CD8-positive, alpha-beta memory T cell (primary cell): ENCODE data around the gene KIF11. TPM values are rescaled to one million over a fixed set of nuclear protein-coding genes. Genes with fewer than 3 reads are reported as not detected.

Experiments
- CTCF ChIA-PET: fragments of 350-600 bp; sonication (Branson Sonifier 250); formaldehyde crosslinking; loops from one replicate; lab custom pipeline; 2021; ENCODE audit warnings: antibody characterized with exemption; lab: Charles Lee
- POLR2A ChIA-PET: fragments of 350-600 bp; sonication (Branson Sonifier 250); formaldehyde crosslinking; loops from one replicate; lab custom pipeline; 2021; ENCODE audit warnings: antibody characterized with exemption; lab: Charles Lee
- DNase-seq, 5 donors: peaks; one replicate each; pipeline versions ENCODE4 v3.0.0 to v3.0.0-alpha.2; 2020 to 2022; ENCODE audit warnings: mixed read lengths in 1 of 5
- H3K27ac ChIP-seq: one replicate; pipeline ENCODE4 v1.7.0; 2013; ENCODE audit warnings: low read depth, mild to moderate bottlenecking, low read length, moderate library complexity
- H3K27me3 ChIP-seq: 2 replicates; pipeline ENCODE4 v1.7.0; 2013; ENCODE audit warnings: low read length, mild to moderate bottlenecking; ENCODE audit not compliant: insufficient read depth, poor library complexity, severe bottlenecking
- H3K36me3 ChIP-seq: 2 replicates; pipeline ENCODE4 v1.7.0; 2013; ENCODE audit warnings: mild to moderate bottlenecking, low read length, moderate library complexity; ENCODE audit not compliant: insufficient read depth
- H3K4me1 ChIP-seq: 2 replicates; pipeline ENCODE4 v1.7.0; 2013; ENCODE audit warnings: mild to moderate bottlenecking, low read length, moderate library complexity; ENCODE audit not compliant: insufficient read depth
- H3K4me3 ChIP-seq: 2 replicates; pipeline ENCODE4 v1.7.0; 2013; ENCODE audit warnings: mild to moderate bottlenecking, low read length
- H3K9me3 ChIP-seq: 2 replicates; pipeline ENCODE4 v1.7.0; 2013; ENCODE audit warnings: mild to moderate bottlenecking, low read length
- H3K27ac Mint-ChIP-seq, 8 donors: one replicate each; pipeline ENCODE4 v1.8.0; 2020 to 2021; ENCODE audit warnings: mixed read lengths in 8 of 8, mild to moderate bottlenecking in 6 of 8, inconsistent platforms in 3 of 8, moderate library complexity in 3 of 8
- H3K27me3 Mint-ChIP-seq, 2 donors: one replicate each; pipeline ENCODE4 v1.8.0; 2020 to 2021; ENCODE audit warnings: mixed read lengths in 2 of 2, mild to moderate bottlenecking in 1 of 2, moderate library complexity in 1 of 2
- H3K36me3 Mint-ChIP-seq, 3 donors: one replicate each; pipeline ENCODE4 v1.8.0; 2020 to 2021; ENCODE audit warnings: mixed read lengths in 3 of 3, inconsistent platforms in 1 of 3, mild to moderate bottlenecking in 1 of 3
- H3K4me1 Mint-ChIP-seq, 3 donors: one replicate each; pipeline ENCODE4 v1.8.0; 2020 to 2021; ENCODE audit warnings: mixed read lengths in 3 of 3, inconsistent platforms in 1 of 3, mild to moderate bottlenecking in 1 of 3
- H3K4me3 Mint-ChIP-seq, 7 donors: one replicate each; pipeline ENCODE4 v1.8.0; 2020 to 2021; ENCODE audit warnings: mixed read lengths in 7 of 7, mild to moderate bottlenecking in 6 of 7, moderate library complexity in 4 of 7, inconsistent platforms in 2 of 7
- H3K9me3 Mint-ChIP-seq, 5 donors: one replicate each; pipeline ENCODE4 v1.8.0; 2020 to 2022; ENCODE audit warnings: mixed read lengths in 5 of 5, mild to moderate bottlenecking in 3 of 5, moderate library complexity in 2 of 5, inconsistent platforms in 1 of 5
- polyA plus RNA-seq: library from polyadenylated mRNA; unstranded; fragments of 300-500 nt; fragmentation: Illumina TruSeq; gene quantifications from one replicate; pipeline ENCODE4 v1.2.3, GENCODE V29; 2021
- total RNA-seq, 2 experiments: library from RNA; stranded (reverse); gene quantifications; one replicate each; pipeline ENCODE4 v1.2.3, GENCODE V29; 2021

KIF11 gene
- total and polyA plus RNA-seq, 3 experiments from 2014 or later: 1.0 to 37.1 (median 36.2) TPM

DNA sequence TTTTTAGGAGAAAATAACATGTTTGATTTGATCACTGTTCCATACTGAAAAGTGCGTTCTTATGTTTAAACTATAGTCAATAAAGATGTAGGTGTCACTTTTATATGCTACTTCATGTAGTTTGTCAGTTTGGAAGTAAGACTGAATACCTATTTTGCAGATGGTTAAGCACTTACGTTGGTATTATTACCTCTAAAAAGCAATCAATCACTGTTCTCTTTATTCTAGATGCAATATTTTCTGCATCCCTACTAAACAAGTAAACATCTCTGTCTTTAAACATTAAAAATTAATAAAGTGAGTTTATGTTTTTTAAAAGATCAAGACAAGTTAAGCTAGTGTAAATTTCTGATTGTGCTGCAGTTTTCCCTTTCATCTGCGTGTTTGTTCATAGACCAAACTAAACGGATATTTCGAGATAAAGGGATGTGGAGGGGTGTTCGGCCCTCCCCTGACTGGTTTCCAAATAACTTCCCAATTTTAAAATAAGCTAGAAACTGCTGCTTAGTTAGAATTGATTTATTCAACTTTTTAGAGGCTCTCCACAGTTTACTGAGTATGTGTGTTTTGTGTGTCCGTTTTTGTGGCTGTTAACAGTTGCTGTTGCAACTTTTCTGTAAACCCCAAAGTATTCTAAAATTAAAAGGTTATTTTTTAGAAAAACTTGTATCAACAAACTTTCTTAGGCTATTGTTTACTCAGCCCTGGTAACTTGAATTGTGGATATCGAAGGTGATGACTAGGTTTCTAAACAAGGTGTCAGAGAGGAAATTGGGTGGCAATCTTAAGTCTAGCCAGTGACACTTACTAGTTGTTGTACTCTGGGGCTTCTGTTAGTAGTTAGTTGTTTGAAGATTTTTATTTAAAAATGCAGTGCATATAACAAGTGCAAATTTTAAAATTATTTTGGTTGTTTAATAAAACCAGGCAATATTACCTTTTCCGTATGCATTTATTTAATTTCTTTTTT, 974 bp downstream of the KIF11 start:
- no peaks in the 10 kb centered on the region for H3K9me3 ChIP-seq
- POLR2A ChIA-PET: no interaction called here
- peaks cover 0 to 10% (median 0%) of the 10 kb centered on the region in 3 donors for H3K36me3 Mint-ChIP-seq
- peak overlapping the region; percentile 87 for H3K27ac ChIP-seq
- no peaks in the 10 kb centered on the region for H3K27me3 ChIP-seq
- no peaks in the 10 kb centered on the region for H3K27me3 Mint-ChIP-seq
- H3K4me1 ChIP-seq: peaks cover 13% of the 10 kb centered on the region
- CTCF ChIA-PET: interaction anchor here (0.6 kb wide), 1 partner anchor 83 kb away, joined by 3 read pairs; no protein-coding TSS in a partner anchor
- H3K4me3 ChIP-seq: peak overlapping the region; percentile 61
- peak overlapping the region; percentile 10 to 100 (median 88) for H3K27ac Mint-ChIP-seq
- H3K36me3 ChIP-seq: no peaks in the 10 kb centered on the region
- peak in 1 of 5 donors; percentile 10 for DNase-seq
- peaks cover 39 to 69% (median 52%) of the 10 kb centered on the region in 3 donors for H3K4me1 Mint-ChIP-seq
- H3K9me3 Mint-ChIP-seq: no peaks in the 10 kb centered on the region
- peak overlapping the region; percentile 96 to 99 (median 97) for H3K4me3 Mint-ChIP-seq

DNA sequence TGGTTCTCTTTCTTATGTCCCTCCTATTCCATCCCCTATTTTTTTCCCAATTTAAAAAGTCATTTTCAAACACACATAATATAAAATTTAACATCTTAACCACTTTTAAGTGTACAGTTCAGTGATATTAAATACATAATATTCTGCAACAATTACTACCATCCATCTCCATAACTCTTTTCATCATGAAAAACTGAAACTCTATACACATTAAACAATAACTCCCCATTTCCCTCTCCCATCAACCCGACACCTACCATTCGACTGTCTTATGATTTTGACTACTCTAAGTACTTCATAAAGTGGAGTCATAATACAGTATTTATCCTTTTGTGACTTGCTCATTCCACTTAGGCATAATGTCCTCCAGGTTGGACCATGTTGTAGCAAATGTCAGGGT, 2.6 kb downstream of the KIF11 start:
- H3K4me3 Mint-ChIP-seq: peak overlapping the region in 5 of 7 donors; percentile 1 to 70 (median 44)
- H3K4me3 ChIP-seq: no peak overlapping the region
- CTCF ChIA-PET: no interaction called here
- H3K27me3 Mint-ChIP-seq: peaks cover 0 to 3% of the 10 kb centered on the region in 2 donors
- no peak overlapping the region for H3K27ac ChIP-seq
- H3K27me3 ChIP-seq: no peaks in the 10 kb centered on the region
- DNase-seq: no peak
- peak overlapping the region in 5 of 8 donors; percentile 4 to 98 (median 80) for H3K27ac Mint-ChIP-seq
- peaks cover 0 to 10% (median 0%) of the 10 kb centered on the region in 3 donors for H3K36me3 Mint-ChIP-seq
- POLR2A ChIA-PET: no interaction called here
- peaks cover 13% of the 10 kb centered on the region for H3K4me1 ChIP-seq
- H3K9me3 Mint-ChIP-seq: no peaks in the 10 kb centered on the region
- peaks cover 38 to 65% (median 50%) of the 10 kb centered on the region in 3 donors for H3K4me1 Mint-ChIP-seq
- H3K9me3 ChIP-seq: no peaks in the 10 kb centered on the region
- no peaks in the 10 kb centered on the region for H3K36me3 ChIP-seq

DNA sequence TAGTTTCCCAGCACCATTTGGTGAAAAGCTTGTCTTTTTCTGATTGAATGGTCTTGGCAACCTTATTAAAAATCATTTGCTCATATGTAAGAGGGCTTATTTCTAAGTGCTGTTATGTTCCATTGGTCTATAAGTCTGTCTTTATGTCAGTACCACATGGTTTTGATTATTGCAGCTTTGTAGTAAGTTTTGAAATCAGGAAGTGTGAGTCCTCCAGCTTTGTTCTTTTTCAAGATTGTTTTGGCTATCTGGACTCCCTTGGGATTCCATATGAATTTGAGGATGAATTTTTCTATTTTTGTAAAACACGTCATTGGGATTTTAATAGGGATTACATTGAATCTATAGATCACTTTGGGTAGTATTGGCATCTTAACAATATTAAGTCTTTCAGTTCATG, 5.4 kb downstream of the KIF11 start:
- H3K27ac Mint-ChIP-seq: peak overlapping the region in 4 of 8 donors; percentile 31 to 64 (median 44)
- H3K36me3 ChIP-seq: no peaks in the 10 kb centered on the region
- no peaks in the 10 kb centered on the region for H3K9me3 Mint-ChIP-seq
- DNase-seq: no peak
- H3K4me1 ChIP-seq: peaks cover 6% of the 10 kb centered on the region
- H3K36me3 Mint-ChIP-seq: no peaks in the 10 kb centered on the region
- no peak overlapping the region for H3K27ac ChIP-seq
- no peak overlapping the region for H3K4me3 ChIP-seq
- ChIA-PET CTCF (interaction anchor here (1.6 kb wide), 1 partner anchor 24 kb away, joined by 4 read pairs; the partner anchor contains the start of gene IDE), POLR2A (no interaction called here)
- no peaks in the 10 kb centered on the region for H3K27me3 ChIP-seq
- H3K9me3 ChIP-seq: no peaks in the 10 kb centered on the region
- peaks cover 32 to 61% (median 40%) of the 10 kb centered on the region in 3 donors for H3K4me1 Mint-ChIP-seq
- no peak overlapping the region for H3K4me3 Mint-ChIP-seq
- H3K27me3 Mint-ChIP-seq: peaks cover 0 to 5% of the 10 kb centered on the region in 2 donors

DNA sequence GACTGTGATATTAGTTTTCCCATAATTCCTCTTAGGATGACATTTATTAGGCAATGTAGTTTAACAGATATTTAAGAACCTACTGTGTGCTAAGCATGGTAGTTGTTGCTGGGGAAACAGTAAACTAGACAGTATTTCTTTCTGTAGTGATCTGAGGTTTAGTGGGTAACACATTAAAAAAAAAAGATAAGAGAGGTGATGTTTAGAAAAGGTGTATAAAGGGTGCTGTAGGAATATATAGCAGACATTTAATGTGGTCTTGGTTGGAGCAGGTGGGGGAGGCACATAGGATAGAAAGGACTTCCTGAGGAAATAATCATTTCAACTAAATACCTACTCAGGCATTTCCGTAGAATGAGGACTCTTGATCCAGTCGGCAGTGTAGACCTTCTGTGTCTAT, 11.9 kb downstream of the KIF11 start:
- Mint-ChIP-seq H3K36me3 (peaks cover 0 to 8% (median 0%) of the 10 kb centered on the region in 3 donors), H3K4me3 (peak overlapping the region in 4 of 7 donors; percentile 0 to 12 (median 6)), H3K9me3 (no peaks in the 10 kb centered on the region), H3K27ac (peak overlapping the region in 7 of 8 donors; percentile 3 to 69 (median 51)), H3K4me1 (peaks cover 30 to 53% (median 39%) of the 10 kb centered on the region in 3 donors), H3K27me3 (peaks cover 0 to 5% of the 10 kb centered on the region in 2 donors)
- Histone ChIP-seq H3K36me3 (no peaks in the 10 kb centered on the region), H3K4me3 (no peak overlapping the region), H3K27me3 (no peaks in the 10 kb centered on the region), H3K9me3 (no peaks in the 10 kb centered on the region), H3K27ac (no peak overlapping the region), H3K4me1 (peaks cover 5% of the 10 kb centered on the region)
- ChIA-PET CTCF (interaction anchor here (1.5 kb wide), 1 partner anchor 88 kb away, joined by 3 read pairs; no protein-coding TSS in a partner anchor), POLR2A (no interaction called here)
- peak in 1 of 5 donors; percentile 8 for DNase-seq

DNA sequence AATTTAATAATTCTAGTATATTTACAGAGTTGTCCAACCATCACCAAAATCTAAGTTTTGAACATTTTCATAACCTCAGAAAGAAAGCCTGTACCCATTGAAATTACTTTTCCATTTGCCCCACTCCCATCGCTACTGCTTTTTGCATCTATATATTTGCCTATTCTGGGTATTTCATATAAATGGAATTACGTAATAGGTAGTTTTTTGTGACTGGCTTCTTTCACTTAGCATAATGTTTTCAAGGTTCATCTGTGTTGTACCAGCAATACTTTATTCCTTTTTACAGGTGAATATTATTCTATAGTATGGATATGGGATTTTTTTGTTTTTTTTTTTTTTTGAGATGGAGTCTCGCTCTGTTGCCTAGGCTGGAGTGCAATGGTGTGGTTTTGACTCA, 22.6 kb downstream of the KIF11 start:
- Mint-ChIP-seq H3K4me3 (no peak overlapping the region), H3K36me3 (peaks cover 0 to 5% (median 0%) of the 10 kb centered on the region in 3 donors), H3K27ac (no peak overlapping the region), H3K9me3 (no peaks in the 10 kb centered on the region), H3K27me3 (no peaks in the 10 kb centered on the region), H3K4me1 (peaks cover 0 to 20% (median 3%) of the 10 kb centered on the region in 3 donors)
- H3K4me3 ChIP-seq: no peak overlapping the region
- H3K4me1 ChIP-seq: no peaks in the 10 kb centered on the region
- ChIA-PET POLR2A (no interaction called here), CTCF (no interaction called here)
- DNase-seq: no peak
- no peak overlapping the region for H3K27ac ChIP-seq
- H3K27me3 ChIP-seq: no peaks in the 10 kb centered on the region
- H3K9me3 ChIP-seq: no peaks in the 10 kb centered on the region
- no peaks in the 10 kb centered on the region for H3K36me3 ChIP-seq

DNA sequence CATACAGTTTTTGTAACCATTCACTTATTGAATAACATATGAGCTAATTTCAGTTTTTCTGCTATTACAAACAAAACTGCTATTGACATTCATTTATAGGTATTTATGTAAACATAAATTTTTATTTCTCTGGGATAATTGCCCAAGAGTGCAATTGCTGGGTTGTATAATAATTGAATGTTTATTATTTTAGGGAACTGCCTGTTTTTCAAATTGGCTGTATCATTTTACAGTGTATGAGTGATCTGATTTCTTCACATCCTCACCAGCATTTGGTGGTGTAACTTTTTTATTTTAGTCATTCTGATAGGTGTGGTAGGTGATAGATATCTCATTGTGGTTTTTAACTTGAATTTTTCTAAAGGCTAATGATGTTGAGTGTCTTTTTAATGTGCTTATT, 26.4 kb downstream of the KIF11 start:
- H3K4me3 Mint-ChIP-seq: no peak overlapping the region
- CTCF ChIA-PET: interaction anchor here (0.7 kb wide), 1 partner anchor 316 kb away, joined by 4 read pairs; no protein-coding TSS in a partner anchor
- H3K4me3 ChIP-seq: no peak overlapping the region
- no peaks in the 10 kb centered on the region for H3K4me1 ChIP-seq
- no peaks in the 10 kb centered on the region for H3K27me3 ChIP-seq
- H3K27me3 Mint-ChIP-seq: no peaks in the 10 kb centered on the region
- no peak for DNase-seq
- no peak overlapping the region for H3K27ac ChIP-seq
- H3K27ac Mint-ChIP-seq: peak overlapping the region in 1 of 8 donors; percentile 32
- peaks cover 0 to 16% (median 3%) of the 10 kb centered on the region in 3 donors for H3K4me1 Mint-ChIP-seq
- H3K9me3 ChIP-seq: no peaks in the 10 kb centered on the region
- H3K36me3 Mint-ChIP-seq: peaks cover 0 to 9% (median 0%) of the 10 kb centered on the region in 3 donors
- H3K9me3 Mint-ChIP-seq: no peaks in the 10 kb centered on the region
- no peaks in the 10 kb centered on the region for H3K36me3 ChIP-seq
- POLR2A ChIA-PET: no interaction called here

DNA sequence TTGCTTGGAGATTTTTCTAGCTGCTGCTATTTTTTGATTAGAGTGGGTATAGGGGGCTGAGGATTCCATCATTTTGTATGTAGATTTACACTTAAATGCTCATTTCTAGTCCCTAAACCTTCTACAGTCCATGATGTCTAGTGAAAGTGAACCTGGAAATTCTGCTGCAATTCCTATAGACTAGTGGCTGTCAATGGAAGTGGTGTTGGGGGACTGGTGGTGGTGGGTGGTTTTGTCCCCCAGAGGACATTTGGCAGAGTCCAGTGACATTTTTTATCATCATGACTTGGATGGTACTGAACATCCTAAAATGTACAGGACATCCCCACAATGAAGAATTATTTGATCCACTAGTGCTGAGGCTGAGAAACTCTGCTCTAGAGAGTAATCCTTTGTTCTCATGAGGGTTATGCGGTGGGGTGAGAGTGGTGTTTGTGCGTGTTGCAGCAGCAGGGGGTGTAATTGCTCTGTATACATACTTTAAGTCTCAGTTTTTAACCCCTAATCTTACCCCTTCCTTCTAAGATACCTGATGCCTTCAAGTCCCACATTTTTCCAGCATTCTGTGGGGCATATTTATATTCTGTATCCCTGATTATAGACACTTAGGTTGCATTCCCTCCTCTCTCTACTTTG, 35.0 kb downstream of the KIF11 start:
- Mint-ChIP-seq H3K27ac (peak overlapping the region in 1 of 8 donors; percentile 14), H3K4me1 (peaks cover 0 to 7% (median 0%) of the 10 kb centered on the region in 3 donors), H3K9me3 (peaks cover 0 to 6% (median 0%) of the 10 kb centered on the region in 5 donors), H3K36me3 (peaks cover 0 to 15% (median 2%) of the 10 kb centered on the region in 3 donors), H3K27me3 (no peaks in the 10 kb centered on the region), H3K4me3 (no peak overlapping the region)
- CTCF ChIA-PET: interaction anchor here (1.2 kb wide), 1 partner anchor 10 kb away, joined by 4 read pairs; no protein-coding TSS in a partner anchor
- H3K27ac ChIP-seq: no peak overlapping the region
- H3K4me1 ChIP-seq: no peaks in the 10 kb centered on the region
- no peaks in the 10 kb centered on the region for H3K27me3 ChIP-seq
- DNase-seq: no peak
- H3K4me3 ChIP-seq: no peak overlapping the region
- H3K9me3 ChIP-seq: no peaks in the 10 kb centered on the region
- H3K36me3 ChIP-seq: no peaks in the 10 kb centered on the region
- POLR2A ChIA-PET: no interaction called here
